ENCODE measurements around the gene C6orf132. TPM values are rescaled to one million over a fixed set of nuclear protein-coding genes. Genes with fewer than 3 reads are reported as not detected.

C6orf132 gene
- total and polyA plus RNA-seq, 9 of the 15 experiments (the other 6 are each of a cell fraction or from before 2014, with no cell fraction given) = 0.06 to 0.35 (median 0.14) TPM

DNA sequence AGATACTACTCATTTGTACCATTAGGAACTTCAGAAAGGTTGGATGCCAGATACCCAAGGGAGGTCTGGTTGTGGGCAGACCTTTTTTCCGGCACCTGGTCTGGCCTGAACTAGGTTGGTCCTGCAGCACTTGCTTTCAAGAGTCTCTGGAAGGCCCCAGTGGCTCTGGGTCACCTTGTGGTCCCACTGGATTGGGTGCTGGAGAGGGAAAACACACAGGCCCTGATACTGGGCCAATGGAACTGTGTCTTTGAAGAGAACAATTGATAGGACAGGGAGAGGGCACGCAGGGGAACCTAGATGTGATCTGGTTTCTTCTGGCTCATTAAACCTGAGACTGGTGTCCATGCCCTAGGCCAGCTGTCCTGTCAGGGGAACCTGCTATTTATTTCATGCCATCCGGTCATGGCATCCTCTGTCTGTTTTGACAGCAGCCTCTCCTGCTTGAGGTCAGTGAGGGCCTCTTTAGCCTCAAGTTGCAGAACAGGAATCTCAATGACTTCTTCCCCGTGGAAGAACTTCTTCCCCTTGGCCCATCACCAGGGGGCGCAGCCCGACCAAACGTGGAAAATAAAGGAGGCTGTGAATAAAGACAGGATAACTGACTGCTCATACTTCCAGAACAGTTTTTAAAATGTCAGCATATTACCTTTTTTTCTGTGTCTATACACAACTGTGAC lies 67.1 kb downstream of the C6orf132 start (continued):
- TF ChIP-seq, protein P1, sequence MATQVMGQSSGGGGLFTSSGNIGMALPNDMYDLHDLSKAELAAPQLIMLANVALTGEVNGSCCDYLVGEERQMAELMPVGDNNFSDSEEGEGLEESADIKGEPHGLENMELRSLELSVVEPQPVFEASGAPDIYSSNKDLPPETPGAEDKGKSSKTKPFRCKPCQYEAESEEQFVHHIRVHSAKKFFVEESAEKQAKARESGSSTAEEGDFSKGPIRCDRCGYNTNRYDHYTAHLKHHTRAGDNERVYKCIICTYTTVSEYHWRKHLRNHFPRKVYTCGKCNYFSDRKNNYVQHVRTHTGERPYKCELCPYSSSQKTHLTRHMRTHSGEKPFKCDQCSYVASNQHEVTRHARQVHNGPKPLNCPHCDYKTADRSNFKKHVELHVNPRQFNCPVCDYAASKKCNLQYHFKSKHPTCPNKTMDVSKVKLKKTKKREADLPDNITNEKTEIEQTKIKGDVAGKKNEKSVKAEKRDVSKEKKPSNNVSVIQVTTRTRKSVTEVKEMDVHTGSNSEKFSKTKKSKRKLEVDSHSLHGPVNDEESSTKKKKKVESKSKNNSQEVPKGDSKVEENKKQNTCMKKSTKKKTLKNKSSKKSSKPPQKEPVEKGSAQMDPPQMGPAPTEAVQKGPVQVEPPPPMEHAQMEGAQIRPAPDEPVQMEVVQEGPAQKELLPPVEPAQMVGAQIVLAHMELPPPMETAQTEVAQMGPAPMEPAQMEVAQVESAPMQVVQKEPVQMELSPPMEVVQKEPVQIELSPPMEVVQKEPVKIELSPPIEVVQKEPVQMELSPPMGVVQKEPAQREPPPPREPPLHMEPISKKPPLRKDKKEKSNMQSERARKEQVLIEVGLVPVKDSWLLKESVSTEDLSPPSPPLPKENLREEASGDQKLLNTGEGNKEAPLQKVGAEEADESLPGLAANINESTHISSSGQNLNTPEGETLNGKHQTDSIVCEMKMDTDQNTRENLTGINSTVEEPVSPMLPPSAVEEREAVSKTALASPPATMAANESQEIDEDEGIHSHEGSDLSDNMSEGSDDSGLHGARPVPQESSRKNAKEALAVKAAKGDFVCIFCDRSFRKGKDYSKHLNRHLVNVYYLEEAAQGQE (IDR thresholded peaks at IDR 0.05; ENCODE audit: borderline replicate concordance) = peak; percentile 95
- TF ChIP-seq, protein P1 (CRISPR knock-in tag; IDR thresholded peaks at IDR 0.05; ENCODE audit: low read depth) = no peak
- TF ChIP-seq, protein P2, sequence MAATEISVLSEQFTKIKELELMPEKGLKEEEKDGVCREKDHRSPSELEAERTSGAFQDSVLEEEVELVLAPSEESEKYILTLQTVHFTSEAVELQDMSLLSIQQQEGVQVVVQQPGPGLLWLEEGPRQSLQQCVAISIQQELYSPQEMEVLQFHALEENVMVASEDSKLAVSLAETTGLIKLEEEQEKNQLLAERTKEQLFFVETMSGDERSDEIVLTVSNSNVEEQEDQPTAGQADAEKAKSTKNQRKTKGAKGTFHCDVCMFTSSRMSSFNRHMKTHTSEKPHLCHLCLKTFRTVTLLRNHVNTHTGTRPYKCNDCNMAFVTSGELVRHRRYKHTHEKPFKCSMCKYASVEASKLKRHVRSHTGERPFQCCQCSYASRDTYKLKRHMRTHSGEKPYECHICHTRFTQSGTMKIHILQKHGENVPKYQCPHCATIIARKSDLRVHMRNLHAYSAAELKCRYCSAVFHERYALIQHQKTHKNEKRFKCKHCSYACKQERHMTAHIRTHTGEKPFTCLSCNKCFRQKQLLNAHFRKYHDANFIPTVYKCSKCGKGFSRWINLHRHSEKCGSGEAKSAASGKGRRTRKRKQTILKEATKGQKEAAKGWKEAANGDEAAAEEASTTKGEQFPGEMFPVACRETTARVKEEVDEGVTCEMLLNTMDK (IDR thresholded peaks at IDR 0.05; ENCODE audit: borderline replicate concordance, insufficient read depth, low read depth, low read length, poor library complexity, severe bottlenecking) = peak; percentile 49
- TF ChIP-seq, protein P3, sequence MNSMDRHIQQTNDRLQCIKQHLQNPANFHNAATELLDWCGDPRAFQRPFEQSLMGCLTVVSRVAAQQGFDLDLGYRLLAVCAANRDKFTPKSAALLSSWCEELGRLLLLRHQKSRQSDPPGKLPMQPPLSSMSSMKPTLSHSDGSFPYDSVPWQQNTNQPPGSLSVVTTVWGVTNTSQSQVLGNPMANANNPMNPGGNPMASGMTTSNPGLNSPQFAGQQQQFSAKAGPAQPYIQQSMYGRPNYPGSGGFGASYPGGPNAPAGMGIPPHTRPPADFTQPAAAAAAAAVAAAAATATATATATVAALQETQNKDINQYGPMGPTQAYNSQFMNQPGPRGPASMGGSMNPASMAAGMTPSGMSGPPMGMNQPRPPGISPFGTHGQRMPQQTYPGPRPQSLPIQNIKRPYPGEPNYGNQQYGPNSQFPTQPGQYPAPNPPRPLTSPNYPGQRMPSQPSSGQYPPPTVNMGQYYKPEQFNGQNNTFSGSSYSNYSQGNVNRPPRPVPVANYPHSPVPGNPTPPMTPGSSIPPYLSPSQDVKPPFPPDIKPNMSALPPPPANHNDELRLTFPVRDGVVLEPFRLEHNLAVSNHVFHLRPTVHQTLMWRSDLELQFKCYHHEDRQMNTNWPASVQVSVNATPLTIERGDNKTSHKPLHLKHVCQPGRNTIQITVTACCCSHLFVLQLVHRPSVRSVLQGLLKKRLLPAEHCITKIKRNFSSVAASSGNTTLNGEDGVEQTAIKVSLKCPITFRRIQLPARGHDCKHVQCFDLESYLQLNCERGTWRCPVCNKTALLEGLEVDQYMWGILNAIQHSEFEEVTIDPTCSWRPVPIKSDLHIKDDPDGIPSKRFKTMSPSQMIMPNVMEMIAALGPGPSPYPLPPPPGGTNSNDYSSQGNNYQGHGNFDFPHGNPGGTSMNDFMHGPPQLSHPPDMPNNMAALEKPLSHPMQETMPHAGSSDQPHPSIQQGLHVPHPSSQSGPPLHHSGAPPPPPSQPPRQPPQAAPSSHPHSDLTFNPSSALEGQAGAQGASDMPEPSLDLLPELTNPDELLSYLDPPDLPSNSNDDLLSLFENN (IDR thresholded peaks at IDR 0.05; ENCODE audit: low read depth in 2 of 2, low read length in 2 of 2) = no peak
- TF ChIP-seq RFX1 (IDR thresholded peaks at IDR 0.05) (no peak), HDAC3 (IDR thresholded peaks at IDR 0.05; ENCODE audit: borderline replicate concordance, partially characterized antibody) (no peak), IFI16 (CRISPR knock-in tag; IDR thresholded peaks at IDR 0.05) (no peak), SAFB (IDR thresholded peaks at IDR 0.05; ENCODE audit: borderline replicate concordance, low read depth, low read length) (no peak), U2AF1 (optimal IDR thresholded peaks at IDR 0.05; ENCODE audit: low read depth, low read length) (no peak), RAD21 (CRISPR knock-in tag; conservative IDR thresholded peaks at IDR 0.05 in 1 of 2, IDR thresholded peaks at IDR 0.05 in 1 of 2) (peak; percentile 99)
- TF ChIP-seq, protein P4, sequence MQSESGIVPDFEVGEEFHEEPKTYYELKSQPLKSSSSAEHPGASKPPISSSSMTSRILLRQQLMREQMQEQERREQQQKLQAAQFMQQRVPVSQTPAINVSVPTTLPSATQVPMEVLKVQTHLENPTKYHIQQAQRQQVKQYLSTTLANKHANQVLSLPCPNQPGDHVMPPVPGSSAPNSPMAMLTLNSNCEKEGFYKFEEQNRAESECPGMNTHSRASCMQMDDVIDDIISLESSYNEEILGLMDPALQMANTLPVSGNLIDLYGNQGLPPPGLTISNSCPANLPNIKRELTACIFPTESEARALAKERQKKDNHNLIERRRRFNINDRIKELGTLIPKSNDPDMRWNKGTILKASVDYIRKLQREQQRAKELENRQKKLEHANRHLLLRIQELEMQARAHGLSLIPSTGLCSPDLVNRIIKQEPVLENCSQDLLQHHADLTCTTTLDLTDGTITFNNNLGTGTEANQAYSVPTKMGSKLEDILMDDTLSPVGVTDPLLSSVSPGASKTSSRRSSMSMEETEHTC (IDR thresholded peaks at IDR 0.05) = no peak

All from K562 (cell line).